ENCODE results near the gene HBS1L.

The HBS1L gene

DNA sequence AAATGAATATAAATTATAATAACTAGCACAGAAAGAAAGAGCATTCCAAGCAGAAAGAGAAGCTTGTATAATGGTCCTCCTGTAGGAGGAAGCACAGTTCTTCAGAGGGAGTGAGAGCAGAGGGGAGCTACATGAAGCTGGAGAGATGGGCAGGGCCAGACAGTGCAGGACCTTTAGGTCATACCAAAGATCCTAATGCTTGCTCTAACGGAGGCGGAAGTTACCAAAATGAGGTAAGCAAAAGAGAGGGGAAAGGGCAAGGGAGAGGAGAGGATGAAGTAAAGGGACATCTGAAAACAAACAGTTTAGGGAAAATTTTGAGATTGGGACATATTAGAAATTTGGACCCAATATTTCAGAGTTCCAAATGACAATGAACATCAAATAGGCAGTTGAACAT lies 50.2 kb downstream of the HBS1L start:
- peaks cover 33% of the 10 kb centered on the region for H3K36me3 Mint-ChIP-seq
- H3K4me1 Mint-ChIP-seq = peaks cover 16% of the 10 kb centered on the region
- ATAC-seq (no peak), DNase-seq (ENCODE audit: low spot score in 2 of 2) (no peak)
- H3K9me3 Mint-ChIP-seq = no peaks in the 10 kb centered on the region
- H3K27ac Mint-ChIP-seq = no peak overlapping the region
- no peak overlapping the region for H3K4me3 Mint-ChIP-seq

DNA sequence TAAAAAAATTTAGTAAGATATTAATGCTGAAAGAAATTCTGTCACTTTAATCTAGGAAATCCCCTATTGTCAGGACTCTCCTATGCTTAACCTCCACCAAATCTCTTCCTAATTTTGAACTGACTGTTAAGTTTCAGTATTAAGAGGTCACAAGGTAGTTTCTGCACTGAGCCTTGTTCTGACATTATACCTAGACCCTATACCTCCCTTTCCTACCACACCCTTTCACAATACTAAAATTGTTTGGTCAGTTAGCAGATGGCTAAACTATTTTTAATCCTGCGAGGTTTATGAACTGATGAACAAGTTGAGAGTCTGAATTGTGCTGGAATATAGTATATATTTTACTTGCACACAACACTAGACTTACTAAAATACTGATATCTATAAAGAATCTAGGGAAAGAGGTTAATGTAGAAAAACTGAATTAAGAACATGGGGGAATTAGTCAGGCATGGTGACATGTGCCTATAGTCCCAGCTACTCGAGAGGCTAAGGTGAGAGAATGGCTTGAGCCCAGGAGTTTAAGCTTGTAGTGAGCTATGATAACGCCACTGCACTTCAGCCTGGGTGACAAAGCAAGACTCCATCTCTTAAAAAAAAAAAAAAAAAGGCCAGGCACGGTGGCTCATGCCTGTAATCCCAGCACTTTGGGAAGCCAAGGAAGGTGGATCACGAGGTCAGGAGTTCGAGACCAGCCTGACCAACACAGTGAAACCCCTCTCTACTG lies 51.5 kb downstream of the HBS1L start:
- DNase-seq (ENCODE audit: low spot score in 2 of 2) (no peak), ATAC-seq (peak; percentile 91)
- Mint-ChIP-seq H3K9me3 (no peaks in the 10 kb centered on the region), H3K4me3 (no peak overlapping the region), H3K4me1 (peaks cover 6% of the 10 kb centered on the region), H3K27ac (no peak overlapping the region), H3K36me3 (peaks cover 31% of the 10 kb centered on the region)

DNA sequence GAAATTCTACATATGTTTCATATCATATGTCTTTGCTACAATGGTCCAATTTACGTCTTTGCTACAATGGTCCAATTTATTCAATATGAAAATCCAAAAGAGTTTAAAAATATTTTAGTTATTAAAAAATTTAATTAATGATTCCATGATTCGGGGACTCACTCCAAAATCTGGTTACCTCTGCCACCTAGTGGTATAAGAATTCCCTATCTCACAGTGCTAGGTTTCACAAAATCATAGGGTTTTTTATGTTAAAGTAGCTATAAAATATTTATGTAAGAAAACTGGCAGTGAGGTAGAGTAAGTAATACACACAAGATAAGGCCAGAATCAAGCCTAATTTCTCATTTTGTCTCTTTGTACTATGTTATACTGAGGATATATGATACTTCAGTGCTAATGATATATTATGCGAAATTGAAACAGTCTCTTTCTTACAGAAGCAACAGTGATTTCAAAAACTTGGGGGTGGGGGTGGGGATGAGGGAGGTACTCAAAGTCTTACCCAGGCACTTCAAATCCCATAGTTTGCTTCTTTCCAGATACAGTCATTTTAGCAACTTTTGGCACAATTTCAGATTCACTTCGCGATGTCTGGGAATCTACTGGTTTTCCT lies 52.3 kb downstream of the HBS1L start:
- no peak for ATAC-seq
- Mint-ChIP-seq H3K36me3 (peaks cover 35% of the 10 kb centered on the region), H3K9me3 (no peaks in the 10 kb centered on the region), H3K4me1 (no peaks in the 10 kb centered on the region), H3K4me3 (no peak overlapping the region), H3K27ac (no peak overlapping the region)
- DNase-seq (ENCODE audit: low spot score in 2 of 2) = no peak

DNA sequence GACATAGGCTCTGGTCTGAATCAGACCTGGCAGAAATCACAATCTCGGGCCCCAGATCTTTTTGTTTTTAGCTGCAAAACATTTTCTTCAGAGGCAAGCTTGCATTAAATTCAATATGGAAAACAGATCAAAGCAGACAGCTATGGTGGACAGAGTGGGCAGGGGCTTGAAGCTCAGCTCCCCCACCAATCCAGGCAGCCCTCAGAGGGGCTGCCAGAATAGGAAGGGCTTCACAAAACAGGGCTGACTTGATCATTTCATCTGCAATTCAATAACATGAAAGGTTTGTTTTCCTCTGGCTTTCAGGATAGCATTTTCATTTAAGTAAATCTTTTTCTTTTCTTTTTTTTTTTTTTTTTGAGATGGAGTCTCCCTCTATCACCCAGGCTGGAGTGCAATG lies 55.5 kb downstream of the HBS1L start:
- Mint-ChIP-seq H3K4me3 (no peak overlapping the region), H3K27ac (no peak overlapping the region), H3K36me3 (peaks cover 61% of the 10 kb centered on the region), H3K4me1 (no peaks in the 10 kb centered on the region), H3K9me3 (no peaks in the 10 kb centered on the region)
- no peak for ATAC-seq
- no peak for DNase-seq (ENCODE audit: low spot score in 2 of 2)

DNA sequence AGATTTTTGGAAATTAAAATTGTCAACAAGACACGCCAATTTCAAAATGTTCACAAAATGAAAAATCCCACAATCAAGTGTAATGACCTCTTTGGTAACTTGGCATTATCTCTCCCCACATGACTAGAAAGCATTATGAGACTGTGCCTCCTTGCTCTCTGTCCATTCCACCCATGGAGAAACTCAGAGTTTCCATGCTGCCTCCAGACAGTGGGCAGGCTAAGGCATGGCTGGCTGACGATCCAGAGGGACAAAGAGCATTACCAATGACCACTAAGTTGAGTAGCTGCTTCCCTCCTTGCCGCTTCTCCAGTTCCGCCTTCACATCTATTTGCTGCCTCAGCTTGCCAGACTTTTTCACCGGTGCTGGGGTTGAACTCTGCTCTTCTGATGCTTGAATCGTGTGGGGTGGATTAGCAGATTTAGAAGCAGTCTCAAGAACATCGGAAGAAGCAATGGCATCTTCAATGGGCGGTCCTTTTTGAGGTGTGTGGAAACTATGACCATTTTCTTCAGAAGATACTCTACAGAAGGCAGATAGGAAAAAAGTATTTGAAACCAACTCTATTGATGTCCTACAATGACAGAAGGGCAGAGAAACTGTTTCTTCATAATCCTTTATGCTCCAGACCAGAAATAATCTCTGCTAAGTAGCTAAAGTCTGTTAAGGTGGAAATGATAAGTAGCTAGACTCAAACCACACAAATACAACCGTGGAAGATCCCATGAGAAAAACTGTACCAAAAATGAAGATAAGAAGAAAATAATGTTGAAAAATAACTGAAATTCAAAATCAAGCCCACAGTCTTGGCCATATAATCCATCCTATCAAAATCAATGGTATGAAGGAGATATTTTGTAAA lies 57.3 kb downstream of the HBS1L start:
- Mint-ChIP-seq H3K36me3 (peaks cover 78% of the 10 kb centered on the region), H3K4me3 (no peak overlapping the region), H3K27ac (no peak overlapping the region), H3K4me1 (no peaks in the 10 kb centered on the region), H3K9me3 (no peaks in the 10 kb centered on the region)
- no peak for DNase-seq (ENCODE audit: low spot score in 2 of 2)
- ATAC-seq = no peak

DNA sequence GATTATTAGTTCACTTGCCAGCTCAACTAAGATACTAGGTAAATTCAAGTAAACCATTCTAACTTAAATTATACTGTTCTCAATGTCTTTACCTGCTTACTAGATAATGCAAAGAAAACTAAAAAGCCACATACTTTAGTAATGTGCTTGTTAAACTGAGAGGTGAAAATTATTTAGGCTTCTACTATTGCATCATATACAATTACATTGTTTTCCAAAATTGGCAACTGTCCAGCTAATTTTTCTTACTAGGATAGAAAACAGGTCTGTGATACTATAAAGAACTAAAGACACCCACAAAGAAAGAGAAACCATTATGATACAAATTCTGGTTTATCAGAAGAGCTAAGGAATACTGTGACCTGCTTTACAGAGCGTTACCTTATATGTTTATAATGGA lies 59.1 kb downstream of the HBS1L start:
- Mint-ChIP-seq H3K4me1 (no peaks in the 10 kb centered on the region), H3K4me3 (no peak overlapping the region), H3K9me3 (no peaks in the 10 kb centered on the region), H3K27ac (no peak overlapping the region), H3K36me3 (peaks cover 82% of the 10 kb centered on the region)
- no peak for ATAC-seq
- DNase-seq (ENCODE audit: low spot score in 2 of 2) = no peak

DNA sequence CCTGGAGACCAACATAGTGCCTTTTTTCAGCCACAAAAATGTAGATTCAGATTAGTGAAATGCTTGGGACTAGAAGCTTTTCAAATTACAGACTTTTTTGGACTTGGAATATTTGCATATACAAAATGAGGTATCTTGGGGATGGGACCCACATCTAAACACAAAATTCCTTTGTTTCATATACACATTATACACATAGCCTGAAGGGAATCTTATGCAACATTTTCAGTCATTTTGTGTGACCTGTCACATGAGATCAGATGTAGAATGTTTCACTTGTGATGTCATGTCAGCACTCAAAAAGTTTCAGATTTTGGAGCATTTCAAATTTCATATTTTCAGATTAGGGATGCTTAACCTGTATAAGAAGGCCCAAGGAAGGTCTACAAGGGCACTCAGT lies 60.2 kb downstream of the HBS1L start:
- Mint-ChIP-seq H3K36me3 (peaks cover 82% of the 10 kb centered on the region), H3K27ac (no peak overlapping the region), H3K9me3 (no peaks in the 10 kb centered on the region), H3K4me1 (no peaks in the 10 kb centered on the region), H3K4me3 (no peak overlapping the region)
- no peak for DNase-seq (ENCODE audit: low spot score in 2 of 2)
- ATAC-seq = no peak

DNA sequence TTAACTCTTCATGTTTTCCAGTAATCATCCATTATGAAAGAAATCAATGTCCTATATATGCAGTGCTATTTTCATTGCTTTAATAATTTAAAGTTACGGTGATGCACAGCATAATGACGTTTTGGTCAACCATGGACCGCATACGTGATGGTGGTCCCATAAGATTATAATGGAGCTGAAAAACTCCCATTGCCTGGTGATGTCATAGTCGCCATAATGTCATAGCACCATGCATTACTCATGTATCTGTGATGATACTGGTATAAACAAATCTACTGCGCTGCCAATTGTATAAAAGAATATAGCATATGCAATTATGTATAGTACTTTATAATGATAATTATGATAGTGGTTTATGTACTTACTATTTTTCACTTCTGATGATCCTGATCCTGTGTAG lies 62.5 kb downstream of the HBS1L start:
- DNase-seq (ENCODE audit: low spot score in 2 of 2) (no peak), ATAC-seq (no peak)
- Mint-ChIP-seq H3K27ac (no peak overlapping the region), H3K4me3 (no peak overlapping the region), H3K4me1 (no peaks in the 10 kb centered on the region), H3K36me3 (peaks cover 89% of the 10 kb centered on the region), H3K9me3 (no peaks in the 10 kb centered on the region)

DNA sequence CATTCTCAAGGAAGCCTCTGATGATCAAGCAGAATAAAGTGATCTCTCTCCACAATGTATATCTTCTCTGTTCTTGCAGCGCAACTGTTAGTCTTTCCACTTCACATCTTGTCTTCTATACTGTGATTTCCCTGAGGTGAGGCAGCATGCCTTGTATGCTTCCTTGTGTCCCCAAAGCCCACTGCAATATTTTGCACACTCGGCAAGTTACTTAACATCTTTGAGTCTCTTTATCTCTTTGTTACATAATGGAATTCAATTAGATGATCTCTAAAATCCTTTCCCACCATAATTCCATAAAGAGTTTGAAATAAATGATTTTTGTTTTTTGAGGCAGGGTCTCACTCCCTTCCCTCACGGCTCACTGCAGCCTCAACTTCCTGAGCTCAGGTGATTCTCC lies 64.4 kb downstream of the HBS1L start:
- no peak for DNase-seq (ENCODE audit: low spot score in 2 of 2)
- Mint-ChIP-seq H3K36me3 (peaks cover 81% of the 10 kb centered on the region), H3K27ac (no peak overlapping the region), H3K4me1 (no peaks in the 10 kb centered on the region), H3K9me3 (no peaks in the 10 kb centered on the region), H3K4me3 (no peak overlapping the region)
- ATAC-seq = no peak

DNA sequence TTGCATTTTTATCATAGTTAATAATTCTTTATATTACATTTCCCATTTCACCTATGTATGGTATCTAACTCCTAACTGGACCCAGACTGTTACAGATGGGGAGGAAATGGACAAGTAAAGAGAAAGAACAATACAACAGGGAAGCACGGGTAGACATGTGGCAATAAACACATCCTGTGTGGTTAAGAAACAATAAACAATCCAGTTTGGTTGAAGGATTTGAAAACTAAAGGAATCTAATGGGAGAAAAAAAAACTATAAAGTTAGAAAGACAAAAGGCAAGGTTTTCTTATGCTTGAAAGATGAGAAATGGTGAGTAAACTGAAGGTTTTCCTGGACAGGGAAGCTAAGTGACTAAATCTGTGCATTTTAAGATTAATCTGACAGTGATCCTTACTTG lies 69.8 kb downstream of the HBS1L start:
- H3K9me3 Mint-ChIP-seq = no peaks in the 10 kb centered on the region
- no peak overlapping the region for H3K27ac Mint-ChIP-seq

DNA sequence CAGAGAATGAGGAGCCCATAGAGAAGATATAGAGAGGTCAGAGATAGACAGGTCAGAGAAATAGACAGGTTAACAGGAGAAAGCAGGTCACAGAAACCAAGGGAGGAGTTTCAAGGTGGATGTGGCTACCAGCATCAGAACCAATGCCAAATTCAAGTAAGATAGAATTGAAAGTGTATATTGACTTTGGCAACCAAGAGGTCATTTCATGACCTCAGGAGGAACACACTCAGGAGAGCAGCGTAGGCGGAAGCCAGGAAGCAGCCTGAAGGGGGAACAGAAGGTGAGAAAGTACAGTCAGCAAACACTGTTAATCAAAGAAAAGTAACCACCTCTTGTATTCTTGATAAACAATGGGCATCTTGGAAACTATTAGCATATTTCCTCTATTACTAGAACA lies 70.8 kb downstream of the HBS1L start:
- peak overlapping the region; percentile 1 for H3K4me3 Mint-ChIP-seq
- peaks cover 75% of the 10 kb centered on the region for H3K36me3 Mint-ChIP-seq
- DNase-seq (ENCODE audit: low spot score in 2 of 2) (no peak), ATAC-seq (peak; percentile 5)
- peaks cover 33% of the 10 kb centered on the region for H3K4me1 Mint-ChIP-seq
- H3K27ac Mint-ChIP-seq = no peak overlapping the region
- H3K9me3 Mint-ChIP-seq = no peaks in the 10 kb centered on the region

More for the DNA sequence above, 69.8 kb downstream of the HBS1L start:
- no peak for ATAC-seq
- H3K4me1 Mint-ChIP-seq = peaks cover 24% of the 10 kb centered on the region
- H3K4me3 Mint-ChIP-seq = no peak overlapping the region
- H3K36me3 Mint-ChIP-seq = peaks cover 76% of the 10 kb centered on the region
- no peak for DNase-seq (ENCODE audit: low spot score in 2 of 2)

DNA sequence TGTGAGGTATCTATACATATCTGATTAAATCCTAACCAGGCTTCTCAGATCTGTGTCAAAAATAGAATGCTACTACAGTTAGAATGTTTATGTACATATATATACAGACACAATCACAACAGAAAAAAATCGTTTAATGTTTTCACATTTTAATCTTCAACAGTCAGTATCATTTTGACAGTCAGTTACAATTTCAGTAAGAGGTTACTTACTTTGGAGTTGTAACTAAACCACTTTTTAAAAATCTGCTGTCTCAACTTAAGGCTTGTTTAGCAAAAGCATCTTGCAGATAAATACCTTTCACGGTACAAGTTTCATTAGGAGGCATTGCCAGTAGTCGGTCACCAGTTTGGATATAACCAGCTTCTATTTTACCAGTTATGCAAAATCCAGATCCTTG lies 72.5 kb downstream of the HBS1L start:
- Mint-ChIP-seq H3K4me3 (no peak overlapping the region), H3K4me1 (peaks cover 38% of the 10 kb centered on the region), H3K9me3 (no peaks in the 10 kb centered on the region), H3K27ac (no peak overlapping the region), H3K36me3 (peaks cover 75% of the 10 kb centered on the region)
- ATAC-seq (peak; percentile 15), DNase-seq (ENCODE audit: low spot score in 2 of 2) (no peak)

DNA sequence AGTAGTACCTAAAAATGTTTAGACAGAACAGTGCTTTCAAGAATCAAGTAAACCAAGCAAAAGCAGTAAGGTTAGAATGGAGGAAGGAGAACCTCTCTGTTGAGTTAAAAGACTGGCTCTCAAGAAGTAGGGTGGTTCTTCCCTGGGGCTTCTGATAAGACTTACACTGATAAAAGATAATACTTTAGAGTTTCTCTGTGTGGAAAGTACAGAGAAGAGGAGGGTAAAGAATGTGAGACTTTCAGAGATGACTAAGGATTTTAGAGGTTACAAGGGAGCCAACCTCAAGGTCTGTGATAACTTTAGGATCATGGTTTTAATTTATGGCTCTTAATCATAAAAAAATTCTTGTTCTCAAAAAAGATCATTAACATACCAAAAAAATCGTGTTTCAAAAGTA lies 73.8 kb downstream of the HBS1L start:
- Mint-ChIP-seq H3K4me1 (peaks cover 38% of the 10 kb centered on the region), H3K9me3 (no peaks in the 10 kb centered on the region), H3K36me3 (peaks cover 83% of the 10 kb centered on the region), H3K4me3 (no peak overlapping the region), H3K27ac (no peak overlapping the region)
- ATAC-seq = peak; percentile 70
- DNase-seq (ENCODE audit: low spot score in 2 of 2) = no peak

DNA sequence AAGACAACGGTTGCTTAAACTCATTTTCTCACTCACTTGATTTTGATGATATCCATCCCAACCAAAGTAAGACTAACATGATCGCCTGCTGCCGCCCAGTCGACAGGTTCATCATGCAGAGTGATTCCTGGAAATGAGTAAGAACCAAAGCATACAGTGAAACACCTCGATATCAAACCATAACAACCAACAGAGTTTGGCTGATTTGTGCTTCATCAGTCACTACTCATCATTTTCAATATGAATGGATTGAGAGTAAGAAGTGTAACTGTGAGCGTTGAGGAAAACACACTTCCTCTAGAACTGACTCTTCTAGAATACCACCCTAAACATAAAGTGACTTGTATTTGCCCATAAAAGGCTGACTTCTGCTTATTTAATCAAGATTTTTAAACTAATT lies 75.5 kb downstream of the HBS1L start:
- H3K4me3 Mint-ChIP-seq = peak overlapping the region; percentile 25
- ATAC-seq (peak; percentile 95), DNase-seq (ENCODE audit: low spot score in 2 of 2) (peak in 1 of 2 donors; percentile 22)
- peaks cover 30% of the 10 kb centered on the region for H3K4me1 Mint-ChIP-seq
- H3K27ac Mint-ChIP-seq = peak overlapping the region; percentile 80
- peaks cover 84% of the 10 kb centered on the region for H3K36me3 Mint-ChIP-seq
- no peaks in the 10 kb centered on the region for H3K9me3 Mint-ChIP-seq

DNA sequence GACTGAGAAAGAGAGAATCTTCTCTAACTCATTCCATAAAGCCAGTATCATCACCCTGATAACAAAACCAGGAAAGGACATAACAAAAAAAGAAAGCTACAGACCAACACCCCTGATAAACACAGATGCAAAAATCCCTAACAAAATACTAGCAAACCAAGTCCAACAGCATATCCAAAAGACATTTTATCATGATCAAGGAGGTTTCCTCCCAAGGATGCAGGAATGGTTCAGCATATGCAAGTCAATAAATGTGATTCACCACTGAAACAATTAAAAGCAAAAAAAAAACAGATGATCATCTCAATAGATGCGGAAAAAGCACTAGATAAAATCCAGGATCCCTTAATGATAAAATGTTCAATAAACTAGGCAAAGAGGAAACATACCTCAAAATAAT lies 80.3 kb downstream of the HBS1L start:
- no peak overlapping the region for H3K27ac Mint-ChIP-seq
- H3K4me1 Mint-ChIP-seq = peaks cover 11% of the 10 kb centered on the region
- H3K4me3 Mint-ChIP-seq = no peak overlapping the region
- peaks cover 92% of the 10 kb centered on the region for H3K36me3 Mint-ChIP-seq
- no peaks in the 10 kb centered on the region for H3K9me3 Mint-ChIP-seq
- ATAC-seq = no peak
- DNase-seq (ENCODE audit: low spot score in 2 of 2) = no peak

DNA sequence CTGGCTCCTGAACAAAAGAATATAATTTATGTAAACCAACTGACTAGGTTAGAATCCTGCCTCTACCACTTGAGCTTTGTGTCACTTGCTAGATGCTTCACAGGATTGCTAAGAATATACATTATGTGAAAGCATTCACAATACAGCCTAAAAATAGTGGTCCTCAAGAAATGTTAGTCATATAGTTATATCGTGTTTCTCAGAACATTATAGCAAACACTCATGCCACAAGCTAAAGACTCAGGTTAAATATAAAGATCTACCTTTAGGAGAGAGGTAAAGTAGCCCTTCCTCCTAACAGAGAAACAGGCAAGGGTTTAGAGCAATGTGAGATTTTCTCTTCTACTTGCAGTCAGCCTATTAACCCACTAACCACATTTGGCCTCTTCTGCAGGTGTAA lies 86.9 kb downstream of the HBS1L start:
- ATAC-seq (peak; percentile 43), DNase-seq (ENCODE audit: low spot score in 2 of 2) (no peak)
- H3K36me3 Mint-ChIP-seq = peaks cover 73% of the 10 kb centered on the region
- H3K9me3 Mint-ChIP-seq = no peaks in the 10 kb centered on the region
- no peaks in the 10 kb centered on the region for H3K4me1 Mint-ChIP-seq
- H3K27ac Mint-ChIP-seq = no peak overlapping the region
- no peak overlapping the region for H3K4me3 Mint-ChIP-seq
